Ishikawa (cell line): Measurements from ENCODE around the gene DENND1C.

Experiments
- CEBPB ChIP-seq: IDR thresholded peaks from 2 replicates; pipeline ENCODE4 v1.6.1; 2012
- EP300 ChIP-seq: IDR thresholded peaks from 2 replicates; pipeline ENCODE4 v1.6.1; 2012; ENCODE audit warnings: borderline replicate concordance
- TAF1 ChIP-seq: IDR thresholded peaks from 2 replicates; pipeline ENCODE4 v1.6.1; 2012; ENCODE audit warnings: low read depth, mild to moderate bottlenecking
- TCF12 ChIP-seq: IDR thresholded peaks from 2 replicates; pipeline ENCODE4 v1.6.1; 2012; ENCODE audit warnings: low read depth

DNA sequence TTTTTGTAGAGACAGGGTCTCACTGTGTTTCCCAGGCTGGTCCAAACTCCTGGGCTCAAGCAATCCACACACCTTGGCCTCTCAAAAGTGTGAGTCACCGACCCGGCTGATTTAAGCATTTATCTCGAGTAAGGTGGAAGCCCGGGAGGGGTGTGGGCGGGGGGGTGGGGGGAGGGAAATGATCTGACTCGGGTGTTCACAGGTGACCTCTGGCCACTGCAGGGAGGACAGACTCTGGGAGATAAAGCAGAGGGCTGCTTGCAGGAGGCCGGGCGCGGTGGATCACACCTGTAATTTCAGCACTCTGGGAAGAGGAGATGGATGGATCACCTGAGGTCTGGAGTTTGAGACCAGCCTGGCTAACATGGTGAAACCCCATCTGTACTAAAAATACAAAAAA, 7.9 kb downstream of the DENND1C start:
- TF ChIP-seq EP300 (no peak), CEBPB (no peak), TCF12 (no peak), TAF1 (no peak)
